Natural killer cell (primary cell): ENCODE results near the gene OPA3. TPM values are rescaled to one million over a fixed set of nuclear protein-coding genes. Genes with fewer than 3 reads are reported as not detected.
"Not testable (repeated sequence)": the region's sequence is repeated elsewhere in the genome, so short reads cannot be mapped to it uniquely, and the experiment has no call there.

Experiments used
- ATAC-seq, 3 donors: fragments of 150-1000 bp in 2 of 3; fragments of 200-7000 bp in 1 of 3; cut with Tn5 transposase; 1 replicate in 1 of 3; 2 replicates in 2 of 3; pipeline ENCODE4 v1.10.0; 2021; ENCODE audit warnings: mild to moderate bottlenecking in 2 of 3, moderate library complexity in 2 of 3
- DNase-seq, 2 donors: peaks; one replicate each; pipeline versions ENCODE4 v3.0.0 to v3.0.0-alpha.2; 2013 to 2021; ENCODE audit warnings: mixed read lengths in 1 of 2
- H3K27ac ChIP-seq: one replicate; pipeline ENCODE4 v1.5.1; 2013; ENCODE audit warnings: mild to moderate bottlenecking, low read length
- H3K27me3 ChIP-seq: one replicate; pipeline ENCODE4 v1.6.1; 2013; ENCODE audit warnings: low read length; ENCODE audit not compliant: control insufficient read depth, insufficient read depth
- H3K36me3 ChIP-seq: one replicate; pipeline ENCODE4 v1.6.1; 2013; ENCODE audit warnings: low read length; ENCODE audit not compliant: control insufficient read depth, insufficient read depth
- H3K4me1 ChIP-seq: one replicate; pipeline ENCODE4 v1.6.1; 2013; ENCODE audit warnings: low read length; ENCODE audit not compliant: control insufficient read depth, insufficient read depth
- H3K4me3 ChIP-seq: one replicate; pipeline ENCODE4 v1.5.1; 2013; ENCODE audit warnings: low read length
- H3K9me3 ChIP-seq: one replicate; pipeline ENCODE4 v1.6.1; 2013; ENCODE audit warnings: low read length; ENCODE audit not compliant: control insufficient read depth, insufficient read depth
- H3K27ac Mint-ChIP-seq, 2 donors: one replicate each; pipeline ENCODE4 v1.8.0; 2022; ENCODE audit warnings: mild to moderate bottlenecking in 2 of 2, mixed read lengths in 2 of 2, moderate library complexity in 1 of 2
- H3K27me3 Mint-ChIP-seq, 2 donors: one replicate each; pipeline ENCODE4 v1.8.0; 2022; ENCODE audit warnings: low read depth in 2 of 2, mixed read lengths in 2 of 2
- H3K36me3 Mint-ChIP-seq: one replicate; pipeline ENCODE4 v1.8.0; 2022; ENCODE audit warnings: mixed read lengths
- H3K4me1 Mint-ChIP-seq, 2 donors: one replicate each; pipeline ENCODE4 v1.8.0; 2022; ENCODE audit warnings: mixed read lengths in 2 of 2
- H3K4me3 Mint-ChIP-seq: one replicate; pipeline ENCODE4 v1.8.0; 2022; ENCODE audit warnings: mild to moderate bottlenecking, moderate library complexity, mixed read lengths
- H3K9me3 Mint-ChIP-seq, 2 donors: one replicate each; pipeline ENCODE4 v1.8.0; 2022; ENCODE audit warnings: mixed read lengths in 2 of 2
- CTCF ChIP-seq: fragments of 200-600 bp; IDR thresholded peaks from one replicate; pipeline ENCODE4 v1.8.0; 2022; ENCODE audit warnings: antibody characterized with exemption
- WGBS: methylation state at CpG from one replicate; pipeline ENCODE4 v1.1.7; 2013; ENCODE audit warnings: missing lambda C conversion rate; ENCODE audit not compliant: insufficient coverage; 5-methylcytosine and 5-hydroxymethylcytosine counted together
- intact Hi-C: fragments of 100-400 bp; cut with micrococcal nuclease; formaldehyde crosslinking; loops from one replicate; pipeline ENCODE4 v1.14.2; 2022
- total RNA-seq, 4 donors: library from RNA; stranded (reverse); fragments of 120-200 nt in 1 of 4; gene quantifications; one replicate each; pipeline versions ENCODE4 v1.2.3 to v1.2.4, GENCODE V29; 2013 to 2022

Gene OPA3
- total RNA-seq, 3 donors from 2014 or later (not counting 1 experiment from before 2014, with no cell fraction given) = 8.2 to 10.4 (median 9.0) TPM

- H3K27me3 ChIP-seq = no peaks in the 10 kb centered on the region
- peaks cover 0 to 4% of the 10 kb centered on the region in 2 donors for H3K4me1 Mint-ChIP-seq
- TF ChIP-seq CTCF = no peak
- H3K9me3 Mint-ChIP-seq = no peaks in the 10 kb centered on the region
- 98% methylated on average over 16 of the region's 17 CpGs for WGBS
- H3K36me3 ChIP-seq = peaks cover 52% of the 10 kb centered on the region
- DNase-seq = no peak
- no peak overlapping the region for H3K4me3 Mint-ChIP-seq
- no peaks in the 10 kb centered on the region for H3K36me3 Mint-ChIP-seq
- H3K27ac ChIP-seq = no peak overlapping the region
- no peak overlapping the region for H3K4me3 ChIP-seq
- no peak overlapping the region for H3K27ac Mint-ChIP-seq
- no peaks in the 10 kb centered on the region for H3K9me3 ChIP-seq
- no peaks in the 10 kb centered on the region for H3K27me3 Mint-ChIP-seq
- intact Hi-C loops = no loop called here
- no peak for ATAC-seq
- no peaks in the 10 kb centered on the region for H3K4me1 ChIP-seq
These were observed 36.8 kb upstream of the OPA3 start for GRCh38 chr19:45621389-45621788.

GRCh38 chr19:45616704-45617017 lies 32.1 kb upstream of the OPA3 start:
- no peaks in the 10 kb centered on the region for H3K9me3 ChIP-seq
- Mint-ChIP-seq H3K36me3 (peaks cover 9% of the 10 kb centered on the region), H3K4me3 (no peak overlapping the region), H3K27me3 (no peaks in the 10 kb centered on the region), H3K4me1 (peaks cover 10 to 15% of the 10 kb centered on the region in 2 donors), H3K9me3 (no peaks in the 10 kb centered on the region), H3K27ac (no peak overlapping the region)
- H3K27me3 ChIP-seq = no peaks in the 10 kb centered on the region
- peaks cover 11% of the 10 kb centered on the region for H3K4me1 ChIP-seq
- DNase-seq (peak in 1 of 2 donors; percentile 4), ATAC-seq (no peak)
- WGBS = 99% methylated on average over 10 of the region's 10 CpGs
- peaks cover 71% of the 10 kb centered on the region for H3K36me3 ChIP-seq
- no peak overlapping the region for H3K4me3 ChIP-seq
- no peak for TF ChIP-seq CTCF
- intact Hi-C loops = no loop called here
- no peak overlapping the region for H3K27ac ChIP-seq

GRCh38 chr19:45615795-45616703 lies 31.4 kb upstream of the OPA3 start:
- WGBS = 83% methylated on average over 34 of the region's 37 CpGs
- H3K36me3 Mint-ChIP-seq = peaks cover 9% of the 10 kb centered on the region

GRCh38 chr19:45615056-45615455 lies 30.5 kb upstream of the OPA3 start:
- Mint-ChIP-seq H3K27ac (peak overlapping the region in 1 of 2 donors; percentile 88), H3K4me1 (peaks cover 10 to 12% of the 10 kb centered on the region in 2 donors)
- DNase-seq, H3K27me3 Mint-ChIP-seq, H3K9me3 ChIP-seq, intact Hi-C loops, ATAC-seq, H3K27me3 ChIP-seq, H3K36me3 Mint-ChIP-seq, H3K4me3 ChIP-seq, H3K27ac ChIP-seq, H3K9me3 Mint-ChIP-seq, H3K4me3 Mint-ChIP-seq: not testable (repeated sequence)
- WGBS = 95% methylated on average over 7 of the region's 9 CpGs
- H3K4me1 ChIP-seq = peaks cover 11% of the 10 kb centered on the region
- peaks cover 67% of the 10 kb centered on the region for H3K36me3 ChIP-seq

More at GRCh38 chr19:45615795-45616703, 31.4 kb upstream of the OPA3 start:
- Histone ChIP-seq H3K36me3 (peaks cover 69% of the 10 kb centered on the region), H3K9me3 (no peaks in the 10 kb centered on the region), H3K4me3 (no peak overlapping the region), H3K4me1 (peaks cover 11% of the 10 kb centered on the region), H3K27me3 (no peaks in the 10 kb centered on the region), H3K27ac (no peak overlapping the region)
- Mint-ChIP-seq H3K4me1 (peaks cover 10 to 15% of the 10 kb centered on the region in 2 donors), H3K27ac (peak overlapping the region in 1 of 2 donors; percentile 16), H3K9me3 (no peaks in the 10 kb centered on the region), H3K4me3 (no peak overlapping the region), H3K27me3 (no peaks in the 10 kb centered on the region)
- DNase-seq (peak; percentile 55 to 86), ATAC-seq (peak; percentile 88 to 93 (median 91))
- intact Hi-C loops = no loop called here
- no peak for TF ChIP-seq CTCF
